GM18511 (cell line): ENCODE measurements around the gene ARHGAP6.
"Not testable (repeated sequence)": the region's sequence is repeated elsewhere in the genome, so short reads cannot be mapped to it uniquely, and the experiment has no call there.

Experiments
- ATAC-seq: cut with Tn5 transposase; IDR thresholded peaks from one replicate; pipeline ENCODE4 v1.9.1; 2021; ENCODE audit warnings: mild to moderate bottlenecking, moderate library complexity; ENCODE audit not compliant: unreplicated experiment

ARHGAP6 gene

GRCh38 chrX:11363069-11363594 lies 302.6 kb downstream of the ARHGAP6 start:
- peak; percentile 97 for ATAC-seq

- ATAC-seq = not testable (repeated sequence)
These were observed 304.1 kb downstream of the ARHGAP6 start for GRCh38 chrX:11361666-11362065.

- not testable (repeated sequence) for ATAC-seq
These were observed 309.8 kb downstream of the ARHGAP6 start for GRCh38 chrX:11355944-11356343.

- ATAC-seq = no peak
These were observed 310.3 kb downstream of the ARHGAP6 start for GRCh38 chrX:11355259-11355909.

- no peak for ATAC-seq
These were observed 313.4 kb downstream of the ARHGAP6 start for GRCh38 chrX:11352296-11352741.

- ATAC-seq = peak; percentile 42
These were observed 314.1 kb downstream of the ARHGAP6 start for GRCh38 chrX:11351375-11352295.

- ATAC-seq = no peak
These were observed 315.9 kb downstream of the ARHGAP6 start for GRCh38 chrX:11349661-11350337.

GRCh38 chrX:11349020-11349419 lies 316.7 kb downstream of the ARHGAP6 start:
- ATAC-seq = no peak

GRCh38 chrX:11347300-11347699 lies 318.4 kb downstream of the ARHGAP6 start:
- ATAC-seq = no peak

GRCh38 chrX:11346121-11346682 lies 319.5 kb downstream of the ARHGAP6 start:
- no peak for ATAC-seq

- ATAC-seq = no peak
These were observed 323.0 kb downstream of the ARHGAP6 start for GRCh38 chrX:11342673-11343072.

- peak; percentile 78 for ATAC-seq
These were observed 324.2 kb downstream of the ARHGAP6 start for GRCh38 chrX:11341274-11342201.

- no peak for ATAC-seq
These were observed 328.3 kb downstream of the ARHGAP6 start for GRCh38 chrX:11337292-11338009.

GRCh38 chrX:11336201-11336600 lies 329.5 kb downstream of the ARHGAP6 start:
- no peak for ATAC-seq

- no peak for ATAC-seq
These were observed 331.6 kb downstream of the ARHGAP6 start for GRCh38 chrX:11334165-11334564.

- ATAC-seq = no peak
These were observed 333.9 kb downstream of the ARHGAP6 start for GRCh38 chrX:11331788-11332187.

- no peak for ATAC-seq
These were observed 336.7 kb downstream of the ARHGAP6 start for GRCh38 chrX:11329021-11329420.

GRCh38 chrX:11328134-11328533 lies 337.6 kb downstream of the ARHGAP6 start:
- ATAC-seq = no peak

GRCh38 chrX:11321986-11322385 lies 343.7 kb downstream of the ARHGAP6 start:
- no peak for ATAC-seq
